Temporal lobe (tissue), 2 donors: Measurements from ENCODE around the gene EXOC7. TPM values are rescaled to one million over a fixed set of nuclear protein-coding genes. Genes with fewer than 3 reads are reported as not detected.

Experiments used
- small RNA-seq: library from RNA; depleted of rRNA; stranded (forward); fragments of <200 nt; gene quantifications from one replicate; pipeline ENCODE3, GENCODE V24; 2014; ENCODE audit warnings: low replicate concordance
- total RNA-seq: library from RNA; depleted of rRNA; stranded (reverse); fragments of >200 nt; gene quantifications from one replicate; pipeline ENCODE4 v1.2.3, GENCODE V29; 2014

The EXOC7 gene
- total RNA-seq, 1 donor from 2014 or later = 86.8 TPM

Small RNA genes lying within 50 kb of the gene (small RNA-seq; reads per million reads assigned to genes)
- gene MIR6868 = 1.3 reads per million, percentile 80 among the genes with 10 or more reads in this experiment

Other genes starting within 250 kb of the EXOC7 start
- gene WBP2, start 248.5 kb downstream of the EXOC7 start, total RNA-seq = 38.1 TPM
- gene TRIM47, start 225.2 kb downstream of the EXOC7 start, total RNA-seq = 11.1 TPM
- 6.1 TPM for gene TRIM65, start 206.8 kb downstream of the EXOC7 start, total RNA-seq
- 23.1 TPM for gene MRPL38, start 198.9 kb downstream of the EXOC7 start, total RNA-seq
- 9.3 TPM for gene FBF1, start 162.7 kb downstream of the EXOC7 start, total RNA-seq
- gene ACOX1, start 124.6 kb downstream of the EXOC7 start, total RNA-seq = 57.8 TPM
- gene TEN1, start 124.5 kb downstream of the EXOC7 start, total RNA-seq = 6.1 TPM
- 3.0 TPM for gene CDK3, start 102.9 kb downstream of the EXOC7 start, total RNA-seq
- gene EVPL, start 76.5 kb downstream of the EXOC7 start, total RNA-seq = under 0.01 TPM
- 22.4 TPM for gene SRP68, start 31.3 kb downstream of the EXOC7 start, total RNA-seq
- not detected for gene GALR2, start 29.0 kb downstream of the EXOC7 start, total RNA-seq
- not detected for gene ZACN, start 24.6 kb downstream of the EXOC7 start, total RNA-seq
- gene FOXJ1, start 37.5 kb upstream of the EXOC7 start, total RNA-seq = 4.2 TPM
- 23.1 TPM for gene RNF157, start 136.7 kb upstream of the EXOC7 start, total RNA-seq
- 4.4 TPM for gene UBALD2, start 161.6 kb upstream of the EXOC7 start, total RNA-seq
- gene QRICH2, start 204.5 kb upstream of the EXOC7 start, total RNA-seq = 5.2 TPM